ENCODE measurements around the gene SLC39A13.

SLC39A13 gene

GRCh38 chr11:47461876-47462275, 53.5 kb downstream of the SLC39A13 start:
- DNase-seq = no peak

- no peak for DNase-seq
Observed at GRCh38 chr11:47464483-47464882, 56.1 kb downstream of the SLC39A13 start.

Measured in Kasumi-1 (cell line).